GM18502 (cell line): ENCODE data around the gene NTSR2.

ENCODE experiments used
- ATAC-seq: cut with Tn5 transposase; IDR thresholded peaks from one replicate; pipeline ENCODE4 v1.9.1; 2021; ENCODE audit warnings: mild to moderate bottlenecking; ENCODE audit not compliant: unreplicated experiment, poor library complexity

The NTSR2 gene, protein sequence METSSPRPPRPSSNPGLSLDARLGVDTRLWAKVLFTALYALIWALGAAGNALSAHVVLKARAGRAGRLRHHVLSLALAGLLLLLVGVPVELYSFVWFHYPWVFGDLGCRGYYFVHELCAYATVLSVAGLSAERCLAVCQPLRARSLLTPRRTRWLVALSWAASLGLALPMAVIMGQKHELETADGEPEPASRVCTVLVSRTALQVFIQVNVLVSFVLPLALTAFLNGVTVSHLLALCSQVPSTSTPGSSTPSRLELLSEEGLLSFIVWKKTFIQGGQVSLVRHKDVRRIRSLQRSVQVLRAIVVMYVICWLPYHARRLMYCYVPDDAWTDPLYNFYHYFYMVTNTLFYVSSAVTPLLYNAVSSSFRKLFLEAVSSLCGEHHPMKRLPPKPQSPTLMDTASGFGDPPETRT

GRCh38 chr2:11669454-11670291 lies at the start of gene NTSR2:
NTSR2 (minus strand) TSS chr2:11670195; CDS start chr2:11670129, 66 bp downstream.
- ATAC-seq: no peak

GRCh38 chr2:11719230-11719977 lies 49.4 kb upstream of the NTSR2 start:
- ATAC-seq: no peak

DNA sequence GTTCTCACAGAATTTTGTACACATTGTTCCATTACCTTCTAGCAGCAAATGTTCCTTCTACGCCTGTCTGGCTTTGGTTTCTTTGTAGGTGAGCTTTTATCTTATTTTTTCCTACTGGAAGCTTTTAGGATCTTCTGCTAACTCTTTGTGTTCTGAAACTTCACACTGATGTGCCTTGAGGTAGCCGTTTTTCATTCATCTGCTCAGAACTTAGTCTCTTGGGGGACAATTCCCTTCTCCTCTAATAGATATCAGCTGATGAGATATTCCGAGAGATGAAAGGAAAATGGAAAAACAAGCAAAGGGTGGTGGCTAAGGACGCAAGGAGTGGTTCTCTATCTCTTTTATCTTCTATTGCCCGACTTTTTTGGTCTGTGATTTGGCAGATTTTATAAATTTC lies 48.6 kb upstream of the NTSR2 start:
- ATAC-seq: no peak

- ATAC-seq: no peak
These were observed 47.6 kb upstream of the NTSR2 start for GRCh38 chr2:11717623-11718022.

GRCh38 chr2:11716689-11717321 lies 46.8 kb upstream of the NTSR2 start:
- no peak for ATAC-seq

DNA sequence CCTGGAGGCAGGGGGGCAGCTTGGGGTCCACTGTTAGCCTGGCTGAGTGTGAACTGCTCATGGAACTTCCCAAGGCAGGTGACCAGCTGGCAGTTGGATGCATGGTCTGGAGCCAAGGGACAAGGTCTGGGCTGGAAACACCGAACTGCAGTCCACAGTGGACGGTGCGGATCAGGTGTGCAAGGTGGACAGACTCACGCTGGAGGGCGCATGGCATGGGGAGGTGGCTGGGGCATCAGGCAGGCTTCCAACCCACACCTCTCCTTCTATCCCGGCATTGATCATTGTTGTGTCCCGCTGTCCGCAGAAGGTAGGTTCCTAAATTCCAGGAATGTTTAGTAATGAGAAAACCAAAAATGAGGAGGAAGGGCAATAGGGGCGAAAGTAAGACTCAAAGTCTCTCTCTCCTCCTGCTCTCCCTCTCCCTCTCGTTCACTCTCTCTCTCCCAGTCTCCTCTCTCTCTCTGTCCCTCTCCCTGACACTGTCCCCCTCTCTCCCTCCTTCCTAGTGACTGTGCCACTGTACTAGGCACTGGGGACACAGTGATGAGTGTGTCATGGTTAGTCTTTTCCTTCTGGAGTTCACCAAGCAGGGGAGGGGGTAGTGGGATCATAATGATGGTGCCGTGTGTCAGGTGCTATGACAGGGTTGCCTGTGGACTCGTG lies 46.1 kb upstream of the NTSR2 start:
- ATAC-seq: no peak

- ATAC-seq: no peak
These were observed 43.8 kb upstream of the NTSR2 start for GRCh38 chr2:11713815-11714214.

DNA sequence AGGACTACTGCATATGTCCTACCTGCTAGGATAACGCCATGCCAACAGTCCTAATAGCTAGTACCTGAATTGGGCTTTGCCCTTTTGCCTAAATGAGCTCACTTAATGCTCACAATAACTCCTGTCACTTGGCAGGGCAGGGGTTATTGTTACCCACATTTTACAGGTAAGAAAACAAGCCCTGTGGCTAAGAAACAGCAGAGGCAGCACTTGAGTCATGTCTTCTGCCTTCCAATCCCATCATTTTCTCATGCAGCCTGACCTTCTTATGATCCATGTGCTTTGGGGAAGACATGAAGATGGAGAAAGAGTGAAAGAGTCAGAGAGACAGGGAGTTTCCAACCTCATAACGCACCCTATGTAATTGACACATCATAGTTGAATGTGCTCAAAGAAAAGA lies 42.9 kb upstream of the NTSR2 start:
- no peak for ATAC-seq

GRCh38 chr2:11711751-11712150 lies 41.8 kb upstream of the NTSR2 start:
- no peak for ATAC-seq

DNA sequence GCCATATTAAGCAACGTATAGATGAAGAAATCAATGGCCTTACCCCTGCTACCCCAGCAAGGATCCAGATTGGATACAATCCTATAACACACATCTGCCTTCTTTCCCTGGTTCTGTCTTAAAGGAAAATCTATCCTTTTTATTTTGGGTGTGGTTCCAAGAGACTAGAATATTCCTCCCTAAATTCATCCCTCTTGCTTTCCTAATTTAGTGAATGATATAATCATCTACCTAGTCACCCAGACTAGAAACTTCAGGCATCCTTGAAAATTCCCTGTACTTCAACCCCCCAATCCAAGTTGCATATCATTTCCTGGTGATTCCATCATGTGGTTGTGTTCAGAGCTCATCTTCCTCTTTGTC lies 41.3 kb upstream of the NTSR2 start:
- ATAC-seq: no peak

DNA sequence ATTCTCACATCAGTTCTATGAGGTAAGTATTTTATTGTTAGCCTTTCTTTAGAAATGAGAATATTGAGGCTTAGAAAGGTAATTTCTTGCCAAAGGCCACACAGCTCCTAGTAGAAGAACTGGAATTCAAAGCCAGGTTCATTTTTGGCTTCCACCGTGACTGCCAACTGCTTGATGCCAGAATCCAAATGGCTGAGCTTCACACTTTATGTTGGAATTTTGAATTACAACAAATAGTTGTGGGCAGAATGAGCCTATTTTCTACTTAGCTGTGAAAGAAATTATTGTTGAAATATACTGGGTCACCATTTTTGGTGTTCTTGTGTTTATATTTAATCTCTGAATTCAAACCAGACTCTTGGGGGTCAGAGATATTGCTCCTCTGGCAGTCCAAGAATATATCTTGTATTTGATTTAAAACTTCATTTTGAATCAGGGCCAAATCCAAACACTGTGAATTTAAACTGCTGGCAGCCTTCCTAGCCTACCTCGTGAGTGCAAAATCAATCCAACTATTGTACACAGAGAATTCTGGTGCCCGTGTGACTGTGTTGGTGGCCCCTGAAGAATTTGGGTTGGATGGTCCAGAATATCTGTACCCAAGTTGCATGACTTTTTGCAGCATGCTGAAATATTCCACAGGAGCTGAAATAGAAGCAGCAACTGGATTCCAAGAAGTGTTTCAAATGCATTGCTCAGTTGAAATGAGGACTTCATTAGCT lies 40.8 kb upstream of the NTSR2 start:
- ATAC-seq: no peak

GRCh38 chr2:11710210-11710609 lies 40.2 kb upstream of the NTSR2 start:
- ATAC-seq: no peak

- ATAC-seq: no peak
These were observed 39.3 kb upstream of the NTSR2 start for GRCh38 chr2:11709293-11709692.

DNA sequence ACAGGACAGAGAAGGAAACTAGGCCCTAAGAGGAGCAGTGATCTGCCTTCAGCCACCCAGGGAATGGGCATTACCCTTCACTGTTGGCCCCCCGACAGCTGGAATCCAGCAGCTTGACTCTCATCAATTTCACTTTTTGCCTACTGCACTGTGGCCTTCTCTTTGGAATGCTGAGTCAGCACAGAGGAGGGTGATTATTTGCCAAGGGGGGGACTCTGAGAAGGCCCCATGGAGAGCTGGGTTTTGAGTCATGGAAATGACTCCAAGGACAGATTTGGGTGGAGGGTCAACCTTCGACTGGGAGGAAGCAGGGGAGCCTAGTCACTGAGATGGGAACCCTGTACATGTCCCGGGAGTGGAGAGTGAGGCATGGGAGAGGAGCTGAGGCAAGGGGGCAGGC lies 38.1 kb upstream of the NTSR2 start:
- ATAC-seq: no peak

DNA sequence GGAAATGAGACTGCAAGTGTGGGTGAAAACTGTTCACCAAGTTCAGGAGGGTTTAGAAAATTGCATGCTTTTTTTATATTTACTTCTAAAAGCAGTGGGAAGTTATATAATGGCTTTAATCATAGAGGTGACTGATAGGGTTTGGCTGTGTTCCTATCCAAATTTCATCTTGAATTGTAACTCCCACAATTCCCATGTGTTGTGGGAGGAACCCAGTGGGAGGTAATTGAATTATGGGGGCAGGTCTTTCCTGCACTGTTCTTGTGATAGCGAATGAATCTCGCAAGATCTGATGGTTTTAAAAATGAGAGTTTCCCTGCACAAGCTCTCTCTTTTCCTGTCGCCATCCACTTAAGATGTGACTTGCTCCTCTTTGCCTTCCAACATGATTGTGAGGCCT lies 35.7 kb upstream of the NTSR2 start:
- no peak for ATAC-seq

DNA sequence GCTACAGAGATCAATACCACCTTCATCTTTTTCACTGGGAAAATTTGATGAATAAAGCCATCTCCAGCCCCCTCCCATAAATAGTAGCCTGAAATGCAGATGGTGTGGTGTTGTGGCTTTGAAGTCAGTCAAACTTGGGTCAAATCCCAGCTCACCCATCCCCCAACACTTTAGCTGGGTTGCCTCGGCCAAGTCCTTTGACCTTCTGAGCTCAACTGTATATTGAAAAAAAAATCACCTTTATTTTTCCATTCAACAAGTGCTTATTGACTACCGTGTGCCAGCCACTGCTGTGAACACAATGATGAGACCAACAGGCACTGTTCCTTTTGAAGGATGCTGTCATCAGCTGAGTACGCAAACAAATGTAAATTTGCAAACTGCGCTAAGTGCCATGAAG lies 35.1 kb upstream of the NTSR2 start:
- no peak for ATAC-seq

- no peak for ATAC-seq
These were observed 33.7 kb upstream of the NTSR2 start for GRCh38 chr2:11703700-11704099.

DNA sequence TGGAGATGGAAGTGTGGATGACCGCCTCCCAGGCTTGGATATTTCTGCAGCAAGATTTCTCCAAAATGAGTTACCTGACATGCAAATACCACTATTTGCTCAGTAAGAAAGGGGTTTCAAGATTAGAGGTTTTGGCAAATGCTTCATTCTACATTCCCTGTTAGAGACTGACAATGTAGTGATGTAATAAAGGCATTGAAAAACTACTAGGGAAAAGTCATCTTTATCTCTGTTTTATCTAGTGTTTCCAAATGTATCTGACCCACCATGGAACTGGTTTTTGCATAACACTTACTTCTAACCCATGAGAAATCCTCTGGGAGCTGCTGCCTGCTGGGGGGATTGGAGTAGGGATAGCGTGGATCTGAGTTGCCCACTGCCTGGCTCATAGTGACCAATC lies 33.0 kb upstream of the NTSR2 start:
- ATAC-seq: no peak

DNA sequence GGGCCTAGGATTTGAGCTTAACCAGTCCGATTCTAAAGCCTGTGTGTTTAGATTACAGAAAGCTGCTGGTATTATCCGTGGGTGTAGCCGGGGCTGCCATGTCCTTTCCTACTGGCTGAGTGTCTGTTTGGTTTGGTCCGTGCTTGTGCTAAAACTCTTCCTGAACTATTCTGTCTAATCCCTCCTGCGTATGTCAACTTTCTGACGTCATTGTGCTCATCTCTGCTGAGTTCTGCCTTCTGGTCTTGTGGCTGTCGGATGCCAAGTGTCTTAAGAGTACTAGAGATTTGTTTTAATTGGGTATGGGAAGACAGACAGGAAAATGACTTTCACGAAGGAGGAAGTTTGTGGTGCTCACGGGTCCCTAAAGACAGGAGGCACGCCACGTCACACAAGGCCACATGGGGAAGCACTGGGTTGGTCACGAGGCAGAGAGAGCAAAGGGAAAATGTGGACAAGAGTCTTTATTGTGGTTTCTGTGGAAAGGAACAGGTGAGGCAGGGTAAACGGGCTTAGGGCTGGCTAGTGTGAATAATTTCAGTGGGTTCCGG lies 31.8 kb upstream of the NTSR2 start:
- ATAC-seq: no peak
